Hypothalamus (tissue), 51 donors: Measurements from ENCODE around the gene C12orf76.
"Not testable (repeated sequence)": the region's sequence is repeated elsewhere in the genome, so short reads cannot be mapped to it uniquely, and the experiment has no call there.

Experiments
- DNase-seq, 51 donors: peaks; one replicate each; lab custom pipeline; 2025; lab: John Stamatoyannopoulos, UW

The C12orf76 gene

DNA sequence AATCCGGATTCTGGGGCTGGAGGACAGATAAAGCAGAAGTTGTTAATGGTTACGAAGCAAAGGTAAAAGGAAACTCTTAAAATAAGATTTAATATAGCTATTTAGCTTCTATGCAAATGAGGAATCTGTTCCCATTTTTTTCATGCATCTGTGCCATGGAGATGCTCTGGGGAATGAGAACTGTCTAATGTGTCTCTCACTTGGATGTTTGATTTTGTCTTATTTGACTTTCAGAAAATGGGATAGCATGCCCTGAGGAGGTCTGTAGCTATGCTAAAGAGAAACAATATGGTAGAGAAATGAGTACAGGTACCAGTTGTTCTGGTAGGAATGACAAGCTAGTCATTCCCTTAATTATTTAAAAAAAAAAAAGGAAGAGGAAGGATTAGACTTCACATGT lies 24.3 kb downstream of the C12orf76 start:
- peak in 1 of 51 donors; percentile 37 for DNase-seq

GRCh38 chr12:110023059-110023980 lies 25.0 kb downstream of the C12orf76 start:
- no peak for DNase-seq

- peak in 1 of 51 donors; percentile 32 for DNase-seq
Observed at GRCh38 chr12:110020956-110021355, 27.4 kb downstream of the C12orf76 start.

DNA sequence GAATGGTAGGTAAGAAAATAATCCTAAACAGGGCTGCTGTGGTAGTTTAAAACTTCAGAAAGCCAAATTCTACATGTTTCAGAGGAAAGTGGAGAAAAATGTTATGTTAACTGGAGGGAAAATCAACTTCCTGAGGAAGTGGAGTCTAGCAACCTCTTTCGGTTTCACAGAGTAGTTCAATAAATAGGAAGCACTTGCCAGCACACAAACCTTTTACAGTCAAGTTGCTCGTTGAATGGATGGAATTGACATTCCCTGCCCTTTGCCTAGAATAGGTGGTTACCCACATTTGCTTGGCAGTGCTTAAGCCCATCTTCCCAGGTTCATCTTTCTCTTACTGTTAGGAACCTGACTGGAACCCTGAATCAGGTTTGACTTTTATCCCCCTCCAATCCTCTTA lies 33.2 kb downstream of the C12orf76 start:
- no peak for DNase-seq

GRCh38 chr12:110012659-110013058 lies 35.7 kb downstream of the C12orf76 start:
- no peak for DNase-seq

DNA sequence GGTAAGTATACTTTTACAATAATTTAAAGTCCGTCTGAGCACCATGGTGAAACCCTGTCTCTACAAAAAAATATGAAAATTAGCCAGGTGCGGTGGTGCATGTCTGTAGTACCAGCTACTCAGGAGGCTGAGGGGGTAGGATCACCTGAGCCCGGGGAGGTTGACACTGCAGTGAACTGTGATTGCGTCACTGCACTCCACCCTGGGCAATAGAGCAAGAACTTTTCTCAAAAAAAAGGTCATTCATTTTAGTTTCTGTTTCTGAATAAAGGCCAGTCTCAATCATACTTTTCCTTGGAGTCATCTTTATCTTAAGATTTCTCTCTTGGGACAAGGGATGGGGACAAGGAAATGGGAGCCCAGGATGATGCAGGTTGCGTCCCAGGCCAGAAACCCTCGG lies 36.2 kb downstream of the C12orf76 start:
- no peak for DNase-seq

GRCh38 chr12:110010853-110011723 lies 37.2 kb downstream of the C12orf76 start:
- DNase-seq, result no peak

DNA sequence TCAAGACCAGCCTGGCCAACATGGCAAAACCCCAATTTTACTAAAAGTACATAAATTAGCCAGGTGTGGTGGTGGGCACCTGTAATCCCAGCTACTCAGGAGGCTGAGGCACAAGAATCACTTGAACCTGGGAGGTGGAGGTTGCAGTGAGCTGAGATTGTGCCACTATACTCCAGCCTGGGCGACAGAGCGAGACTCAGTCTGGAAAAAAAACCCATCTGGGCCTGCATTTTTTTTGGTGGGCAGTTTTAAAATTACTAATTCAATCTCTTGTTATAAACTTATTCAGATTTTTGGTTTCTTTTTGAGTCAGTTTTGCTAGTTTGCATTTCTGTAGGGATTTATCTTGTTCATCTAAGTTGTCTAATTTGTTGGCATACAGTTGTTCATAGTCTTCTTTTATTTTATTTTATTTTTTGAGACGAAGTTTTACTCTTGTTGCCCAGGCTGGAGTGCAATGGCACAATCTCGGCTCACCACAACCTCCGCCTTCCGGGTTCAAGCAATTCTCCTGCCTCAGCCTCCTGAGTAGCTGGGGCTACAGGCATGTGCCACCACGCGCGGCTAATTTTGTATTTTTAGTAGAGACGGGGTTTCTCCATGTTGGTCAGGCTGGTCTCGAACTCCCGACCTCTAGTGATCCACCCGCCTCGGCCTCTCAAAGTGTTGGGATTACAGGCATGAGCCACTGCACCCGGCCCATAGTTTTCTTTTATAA lies 39.5 kb downstream of the C12orf76 start:
- not testable (repeated sequence) for DNase-seq

DNA sequence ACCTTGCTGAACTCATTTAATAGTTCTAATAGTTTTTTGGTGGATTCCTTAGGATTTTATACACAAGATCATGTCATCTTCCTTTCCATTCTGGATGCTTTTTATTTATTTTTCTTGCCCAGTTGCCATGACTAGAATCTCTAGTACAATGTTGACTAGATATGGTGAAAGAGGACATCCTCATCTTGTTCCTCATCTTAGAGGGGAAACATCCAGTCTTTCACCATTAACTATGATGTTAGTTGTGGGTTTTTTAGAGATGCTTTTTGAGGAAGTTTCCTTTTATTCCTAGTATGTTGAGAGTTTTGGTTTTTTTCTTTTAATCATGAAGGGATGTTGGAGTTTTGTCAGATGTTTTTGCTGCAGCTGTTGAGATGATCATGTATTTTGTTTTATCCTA lies 40.4 kb downstream of the C12orf76 start:
- DNase-seq, result no peak

DNA sequence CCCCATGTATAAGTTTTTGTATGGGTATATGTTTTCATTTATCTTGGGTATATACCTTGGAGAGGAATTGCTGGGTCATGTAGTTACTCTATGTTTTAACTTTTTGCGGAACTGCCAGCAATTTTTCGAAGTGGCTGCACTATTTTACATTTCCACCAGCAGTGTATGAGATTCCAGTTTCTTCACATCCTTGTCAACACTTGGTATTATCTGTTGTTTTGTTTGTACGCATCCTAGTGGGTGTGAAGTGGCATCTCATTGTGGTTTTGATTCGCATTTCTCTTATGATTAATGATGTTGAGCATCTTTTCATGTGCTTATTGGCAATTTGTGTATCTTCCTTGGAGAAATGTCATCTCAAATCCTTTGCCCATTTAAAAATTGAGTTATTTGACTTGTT lies 42.2 kb downstream of the C12orf76 start:
- no peak for DNase-seq

GRCh38 chr12:110005319-110005973 lies 42.9 kb downstream of the C12orf76 start:
- no peak for DNase-seq

DNA sequence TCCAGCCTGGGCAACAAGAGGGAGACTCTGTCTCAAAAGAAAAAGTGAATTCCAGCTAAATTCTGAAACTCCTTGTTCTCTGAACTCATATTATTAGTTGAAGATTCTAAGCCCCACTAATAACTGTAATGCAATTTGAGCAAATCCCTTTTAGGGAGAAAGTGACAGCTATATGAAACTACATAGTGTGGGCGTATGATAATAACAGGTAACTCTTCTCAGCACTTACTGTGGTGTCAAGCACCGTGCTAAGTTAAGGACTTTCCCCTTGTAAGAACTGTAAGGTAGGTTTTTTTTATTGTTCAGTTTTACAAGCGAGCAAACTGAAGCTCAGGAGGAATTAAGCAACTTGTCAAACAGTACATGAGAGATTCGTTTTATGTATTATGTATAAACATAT lies 43.7 kb downstream of the C12orf76 start:
- DNase-seq, result peak in 1 of 51 donors; percentile 21

DNA sequence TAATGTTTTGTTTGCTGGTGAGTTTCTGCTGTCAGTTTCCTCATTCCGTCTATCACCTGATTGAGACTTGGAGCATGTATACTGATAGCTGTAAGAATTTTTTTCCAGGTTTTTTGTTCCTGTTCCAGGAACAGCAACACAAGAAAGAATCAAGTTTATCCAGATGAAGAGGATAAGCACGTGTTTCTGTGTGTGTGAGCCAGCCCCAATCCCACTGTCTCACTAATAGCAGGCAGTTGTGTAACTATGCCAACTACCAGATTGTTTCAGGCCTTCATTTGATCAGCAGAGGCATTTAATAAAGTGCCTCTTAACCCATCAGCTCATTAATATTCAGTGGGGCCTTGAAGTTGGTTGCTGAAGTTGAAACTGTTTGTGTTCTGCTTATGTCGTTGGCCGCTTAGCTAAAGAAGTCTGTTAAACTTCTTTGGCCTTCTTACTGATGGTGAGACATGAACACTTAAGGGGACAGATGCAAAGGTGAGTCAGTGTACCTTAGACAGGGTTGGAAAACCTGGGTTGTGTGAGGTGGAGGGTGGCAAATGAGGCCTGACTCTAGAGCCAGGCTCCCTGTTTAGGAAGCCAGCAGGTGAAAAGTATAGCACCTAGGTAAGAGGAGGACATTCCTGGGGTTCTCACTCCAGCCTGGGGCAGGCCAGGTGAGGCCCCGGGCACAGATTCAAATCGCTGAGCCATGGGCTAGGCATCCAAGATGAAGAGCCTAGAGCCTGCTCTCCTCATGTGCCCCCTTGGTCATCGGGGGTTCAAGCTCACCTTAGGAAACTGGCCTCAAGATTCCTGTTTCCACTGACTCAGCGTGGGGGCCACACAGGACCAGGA lies 45.4 kb downstream of the C12orf76 start:
- DNase-seq, result peak in 1 of 51 donors; percentile 11

DNA sequence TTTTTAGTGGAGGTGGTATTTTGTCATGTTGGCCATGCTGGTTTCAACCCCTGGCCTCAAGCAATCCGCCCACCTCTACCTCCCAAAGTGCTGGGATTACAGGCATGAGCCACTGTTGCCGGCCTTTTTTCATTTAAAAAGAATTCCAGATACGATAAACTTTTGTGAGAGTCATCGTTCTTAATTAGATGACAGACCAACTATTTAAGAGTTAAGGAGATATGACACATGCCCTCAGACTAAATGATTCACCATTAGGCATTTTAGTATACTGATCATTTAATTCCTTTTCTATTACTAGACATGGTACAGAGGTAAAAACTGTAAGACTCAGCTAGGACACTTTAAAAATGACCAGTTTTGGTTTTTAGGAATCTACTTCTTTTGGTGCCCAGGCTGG lies 46.7 kb downstream of the C12orf76 start:
- no peak for DNase-seq

DNA sequence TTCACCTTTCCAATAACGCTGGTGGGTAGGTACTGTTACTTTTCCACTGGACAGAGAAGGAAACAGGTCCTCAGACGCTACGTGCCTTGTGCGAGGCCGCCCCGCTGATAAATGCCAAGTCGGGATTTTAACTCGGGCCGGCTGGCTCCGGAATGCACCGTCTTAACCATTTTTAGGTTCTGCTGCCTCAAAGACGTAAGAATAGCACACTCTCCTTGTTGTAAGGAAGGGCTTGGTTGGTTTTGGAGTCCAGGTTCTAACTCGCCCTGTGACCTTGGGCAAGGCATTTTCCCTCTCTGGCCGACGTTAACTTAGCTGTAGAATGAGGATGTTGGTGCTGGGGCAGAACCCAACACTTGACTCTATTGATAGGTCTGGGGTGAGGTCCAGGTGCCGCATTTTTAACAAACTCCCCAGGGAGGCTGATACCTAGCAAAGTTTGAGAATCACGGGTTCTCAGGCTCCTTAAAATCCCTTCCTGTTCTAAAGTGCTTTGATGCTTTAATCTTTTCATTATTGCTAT lies 48.3 kb downstream of the C12orf76 start:
- DNase-seq, result peak in 5 of 51 donors; percentile 8 to 29 (median 16)

DNA sequence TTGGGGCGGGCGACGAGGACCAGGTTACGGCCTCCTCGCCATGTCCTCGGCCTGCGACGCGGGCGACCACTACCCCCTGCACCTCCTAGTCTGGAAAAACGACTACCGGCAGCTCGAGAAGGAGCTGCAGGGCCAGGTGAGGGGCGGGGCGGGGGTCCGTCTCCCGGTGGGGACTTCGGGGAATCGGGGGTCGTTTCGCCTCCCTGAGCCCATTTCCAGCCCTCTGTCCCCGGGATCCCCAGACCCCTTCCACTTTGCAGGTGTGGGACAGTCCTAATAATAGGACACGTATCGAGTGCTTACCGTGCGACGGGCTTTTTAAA lies 48.7 kb downstream of the C12orf76 start:
- DNase-seq, result peak in 1 of 51 donors; percentile 43

- peak; percentile 45 to 99 (median 84) for DNase-seq
Observed at GRCh38 chr12:109998904-109999648, 49.2 kb downstream of the C12orf76 start, which contains the start of gene ANKRD13A. TSS of gene ANKRD13A (plus strand) at chr12:109999430. CDS start at chr12:109999689, 259 bp downstream.

GRCh38 chr12:109998241-109998903 lies 50.0 kb downstream of the C12orf76 start:
- no peak for DNase-seq
